GM10266 (cell line): ENCODE results near the gene PRKCE.
A peak's percentile ranks its signal among the peaks of the same experiment; 100 is the strongest.

Experiments used
- DNase-seq: peaks from one replicate; pipeline ENCODE4 v3.0.0; 2012; ENCODE audit errors: extremely low spot score
- CTCF ChIP-seq: IDR thresholded peaks from 2 replicates; pipeline ENCODE4 v1.5.1; 2012; ENCODE audit warnings: mild to moderate bottlenecking, low read depth; ENCODE audit not compliant: control insufficient read depth, insufficient read depth; ENCODE audit errors: missing control alignments

The PRKCE gene

GRCh38 chr2:45687964-45688363, 36.5 kb downstream of the PRKCE start:
- no peak for DNase-seq
- no peak for TF ChIP-seq CTCF

GRCh38 chr2:45688479-45689298, 37.2 kb downstream of the PRKCE start:
- TF ChIP-seq CTCF = no peak

GRCh38 chr2:45690231-45690630, 38.8 kb downstream of the PRKCE start:
- TF ChIP-seq CTCF = no peak
- no peak for DNase-seq

More at GRCh38 chr2:45688479-45689298, 37.2 kb downstream of the PRKCE start:
- no peak for DNase-seq

GRCh38 chr2:45691171-45691999, 39.9 kb downstream of the PRKCE start:
- DNase-seq = peak; percentile 51

GRCh38 chr2:45692566-45692965, 41.1 kb downstream of the PRKCE start:
- no peak for DNase-seq
- no peak for TF ChIP-seq CTCF

More at GRCh38 chr2:45691171-45691999, 39.9 kb downstream of the PRKCE start:
- no peak for TF ChIP-seq CTCF

GRCh38 chr2:45695480-45696007, 44.1 kb downstream of the PRKCE start:
- DNase-seq = peak; percentile 45

GRCh38 chr2:45696708-45697107, 45.2 kb downstream of the PRKCE start:
- no peak for DNase-seq
- TF ChIP-seq CTCF = no peak
